HEK293T (cell line): ENCODE measurements around the gene INVS.

Experiments
- CTCF ChIA-PET: fragments of 350-600 bp; formaldehyde crosslinking; extraction: SDS; loops from one replicate; lab custom pipeline; 2021; ENCODE audit warnings: antibody characterized with exemption, inconsistent platforms; lab: Yijun Ruan, JAX
- POLR2A ChIA-PET: fragments of 350-600 bp; formaldehyde crosslinking; extraction: SDS; loops from one replicate; lab custom pipeline; 2020; ENCODE audit warnings: antibody characterized with exemption, inconsistent platforms; lab: Yijun Ruan, JAX
- DNase-seq: peaks from one replicate; pipeline ENCODE4 v3.0.0; 2012; ENCODE audit warnings: mixed read lengths; ENCODE audit errors: extremely low spot score
- ARNT ChIP-seq: fragments of 450-650 bp; IDR thresholded peaks from 2 replicates; pipeline ENCODE4 v1.6.1; 2017; ENCODE audit warnings: mild to moderate bottlenecking
- BHLHE40 ChIP-seq: fragments of 450-650 bp; IDR thresholded peaks from 2 replicates; pipeline ENCODE4 v1.6.1; 2016; ENCODE audit warnings: mild to moderate bottlenecking, moderate library complexity, borderline replicate concordance
- CTBP1 ChIP-seq: fragments of 450-650 bp; IDR thresholded peaks from 2 replicates; pipeline ENCODE4 v1.6.1; 2016; ENCODE audit warnings: borderline replicate concordance
- ELF4 ChIP-seq: fragments of 450-650 bp; IDR thresholded peaks from 2 replicates; pipeline ENCODE4 v1.6.1; 2017; ENCODE audit warnings: antibody characterized with exemption
- FOXA1 ChIP-seq: fragments of 450-650 bp; IDR thresholded peaks from 2 replicates; pipeline ENCODE4 v1.6.1; 2016; ENCODE audit warnings: mild to moderate bottlenecking
- FOXK2 ChIP-seq: fragments of 450-650 bp; IDR thresholded peaks from 2 replicates; pipeline ENCODE4 v1.6.1; 2016; ENCODE audit warnings: mild to moderate bottlenecking
- FOXM1 ChIP-seq: fragments of 450-650 bp; IDR thresholded peaks from 2 replicates; pipeline ENCODE4 v1.6.1; 2017; ENCODE audit warnings: mild to moderate bottlenecking, borderline replicate concordance
- HDGF ChIP-seq: fragments of 450-650 bp; IDR thresholded peaks from 2 replicates; pipeline ENCODE4 v1.6.1; 2017; ENCODE audit warnings: antibody characterized with exemption, borderline replicate concordance
- L3MBTL2 ChIP-seq: fragments of 450-650 bp; conservative IDR thresholded peaks from 2 replicates; pipeline ENCODE4 v1.6.1; 2016; ENCODE audit warnings: mild to moderate bottlenecking
- LEF1 ChIP-seq: fragments of 450-650 bp; IDR thresholded peaks from 2 replicates; pipeline ENCODE4 v1.6.1; 2017; ENCODE audit warnings: mild to moderate bottlenecking, borderline replicate concordance
- NFRKB ChIP-seq: fragments of 450-650 bp; IDR thresholded peaks from 2 replicates; pipeline ENCODE4 v1.6.1; 2016; ENCODE audit warnings: mild to moderate bottlenecking, moderate library complexity
- SP1 ChIP-seq: fragments of 450-650 bp; IDR thresholded peaks from 2 replicates; pipeline ENCODE4 v1.6.1; 2017
- SUZ12 ChIP-seq: fragments of 450-650 bp; IDR thresholded peaks from 2 replicates; pipeline ENCODE4 v1.6.1; 2016; ENCODE audit warnings: mild to moderate bottlenecking
- TARDBP ChIP-seq: fragments of 450-650 bp; IDR thresholded peaks from 2 replicates; pipeline ENCODE4 v1.6.1; 2016
- ZNF384 ChIP-seq: fragments of 450-650 bp; IDR thresholded peaks from 2 replicates; pipeline ENCODE4 v1.6.1; 2016
- TF ChIP-seq, protein P1 (sequence below): fragments of 450-650 bp; IDR thresholded peaks from 2 replicates; pipeline ENCODE4 v1.6.1; 2016

The INVS gene

DNA sequence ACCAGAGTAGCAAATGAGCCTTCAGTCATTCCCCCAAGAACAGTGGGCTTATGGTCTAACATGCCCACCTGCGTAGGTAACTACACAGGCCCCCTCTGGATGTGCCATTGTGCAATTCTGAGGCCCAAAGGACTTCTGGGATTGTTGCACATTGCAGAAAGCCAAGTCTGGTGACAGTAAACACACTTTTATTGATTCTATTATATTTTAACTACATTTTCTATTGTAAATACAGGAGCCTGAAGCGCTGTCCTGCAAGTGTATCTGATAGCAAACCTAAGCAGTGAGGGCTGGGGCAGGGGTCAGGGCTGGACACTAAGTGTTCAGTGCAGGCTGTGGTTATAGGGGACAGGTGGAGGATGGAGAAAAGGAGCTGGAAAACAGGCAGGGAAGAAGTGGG lies 196.2 kb downstream of the INVS start:
- TF ChIP-seq, protein P1, sequence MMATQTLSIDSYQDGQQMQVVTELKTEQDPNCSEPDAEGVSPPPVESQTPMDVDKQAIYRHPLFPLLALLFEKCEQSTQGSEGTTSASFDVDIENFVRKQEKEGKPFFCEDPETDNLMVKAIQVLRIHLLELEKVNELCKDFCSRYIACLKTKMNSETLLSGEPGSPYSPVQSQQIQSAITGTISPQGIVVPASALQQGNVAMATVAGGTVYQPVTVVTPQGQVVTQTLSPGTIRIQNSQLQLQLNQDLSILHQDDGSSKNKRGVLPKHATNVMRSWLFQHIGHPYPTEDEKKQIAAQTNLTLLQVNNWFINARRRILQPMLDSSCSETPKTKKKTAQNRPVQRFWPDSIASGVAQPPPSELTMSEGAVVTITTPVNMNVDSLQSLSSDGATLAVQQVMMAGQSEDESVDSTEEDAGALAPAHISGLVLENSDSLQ: no peak
- TF ChIP-seq CTBP1 (no peak), HDGF (no peak), LEF1 (no peak), ARNT (no peak), SUZ12 (no peak), BHLHE40 (no peak), ZNF384 (no peak), FOXK2 (no peak), L3MBTL2 (no peak), ELF4 (no peak), FOXA1 (no peak), TARDBP (no peak), NFRKB (no peak), SP1 (no peak), FOXM1 (no peak)
- CTCF ChIA-PET: no interaction called here
- POLR2A ChIA-PET: no interaction called here
- no peak for DNase-seq

DNA sequence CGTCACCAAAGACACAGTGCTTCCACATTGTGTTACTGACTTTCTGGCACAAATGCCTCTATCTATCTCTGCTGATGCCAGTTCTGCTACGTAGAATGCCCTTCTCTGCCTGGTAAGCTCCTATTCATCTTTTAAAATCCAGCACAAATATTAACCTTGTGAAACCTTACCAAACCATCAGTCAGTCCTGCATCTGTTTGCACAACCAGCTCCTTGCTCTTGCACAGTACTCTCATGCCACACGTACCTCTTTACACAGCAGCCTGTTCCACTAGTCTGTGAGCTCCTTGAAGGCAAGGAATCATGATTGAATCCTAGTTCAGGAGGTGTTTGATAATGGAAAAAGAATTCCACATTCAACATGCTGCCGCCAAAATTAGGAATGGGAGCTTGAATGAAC lies 197.4 kb downstream of the INVS start:
- TF ChIP-seq L3MBTL2 (no peak), ZNF384 (no peak), TARDBP (no peak), FOXM1 (no peak)
- ChIA-PET CTCF (interaction anchor here (0.9 kb wide), 1 partner anchor 28 kb away, joined by 3 read pairs; no protein-coding TSS in a partner anchor), POLR2A (interaction anchor here (0.8 kb wide), 1 partner anchor 10 kb away, joined by 3 read pairs; no protein-coding TSS in a partner anchor)
- no peak for DNase-seq

DNA sequence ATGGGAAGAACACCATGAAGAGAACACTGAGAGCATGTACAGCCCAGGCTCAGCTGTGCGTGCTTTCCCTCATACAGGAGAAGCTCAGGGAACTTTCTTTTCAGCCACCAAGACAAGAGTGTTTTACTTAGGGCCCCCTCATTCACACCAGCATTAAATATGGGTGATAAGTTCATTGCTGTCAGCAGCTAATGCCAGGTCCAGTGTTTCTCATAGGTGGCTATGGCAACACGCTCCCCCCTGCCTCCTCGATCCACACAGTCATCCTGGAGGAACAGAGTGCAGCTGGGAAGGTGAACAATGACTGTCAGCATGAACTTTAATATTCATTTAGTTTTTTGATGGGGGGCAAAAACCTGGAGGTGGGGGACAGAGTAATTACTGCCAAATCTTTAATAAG lies 199.3 kb downstream of the INVS start:
- DNase-seq: no peak
- POLR2A ChIA-PET: no interaction called here
- CTCF ChIA-PET: interaction anchor here (1.2 kb wide), 1 partner anchor 27 kb away, joined by 3 read pairs; no protein-coding TSS in a partner anchor

DNA sequence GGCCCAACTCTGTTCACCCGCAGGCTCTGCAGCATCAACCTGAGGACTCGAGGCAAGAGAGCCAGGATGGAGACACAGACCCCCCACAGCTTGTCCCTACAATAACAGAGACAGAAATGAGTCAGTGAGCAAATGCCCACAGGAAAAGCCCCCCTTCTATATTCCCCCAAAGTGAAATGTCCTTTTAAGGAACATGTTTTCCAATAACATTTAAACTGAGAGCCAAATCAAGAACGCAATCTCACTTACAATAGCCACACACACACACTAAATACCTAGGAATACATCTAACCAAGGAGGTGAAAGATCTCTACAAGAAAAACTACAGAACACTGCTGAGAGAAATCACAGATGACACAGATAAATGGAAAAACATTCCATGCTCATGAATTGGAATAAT lies 204.7 kb downstream of the INVS start:
- TF ChIP-seq SUZ12: no peak
- no peak for TF ChIP-seq ELF4
- TF ChIP-seq BHLHE40: no peak
- CTCF ChIA-PET: no interaction called here
- POLR2A ChIA-PET: no interaction called here
- no peak for DNase-seq

More for the DNA sequence above, 199.3 kb downstream of the INVS start:
- TF ChIP-seq SUZ12 (no peak), BHLHE40 (no peak), FOXM1 (no peak), TARDBP (no peak), NFRKB (no peak), ARNT (no peak), FOXK2 (no peak), CTBP1 (no peak), ZNF384 (no peak), ELF4 (no peak), SP1 (no peak), L3MBTL2 (no peak), HDGF (no peak), LEF1 (no peak), FOXA1 (no peak)
- TF ChIP-seq, protein P1: no peak

DNA sequence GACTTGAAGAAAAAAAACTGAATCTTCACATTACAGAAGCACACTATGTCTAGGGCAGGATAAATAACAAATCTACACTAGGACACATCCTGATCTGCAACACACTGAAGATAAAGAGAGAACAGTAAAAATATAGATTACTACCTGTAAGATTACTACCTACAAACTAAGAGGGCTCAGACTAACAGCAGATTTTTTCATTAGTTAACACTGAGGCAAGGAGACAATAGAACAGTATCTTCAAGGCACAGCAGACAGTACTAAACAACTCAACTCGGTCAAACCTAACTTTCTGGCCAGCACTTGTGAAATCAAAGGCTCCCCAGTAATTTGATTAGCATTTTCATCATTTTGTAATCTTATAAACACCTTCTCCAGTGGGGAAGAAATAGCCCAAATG lies 207.2 kb downstream of the INVS start:
- TF ChIP-seq LEF1 (no peak), SUZ12 (no peak), TARDBP (no peak), SP1 (no peak), FOXA1 (no peak), ARNT (no peak), ZNF384 (no peak), HDGF (no peak), NFRKB (no peak), CTBP1 (no peak), FOXK2 (no peak), L3MBTL2 (no peak), BHLHE40 (no peak), FOXM1 (no peak)
- TF ChIP-seq, protein P1: no peak
- POLR2A ChIA-PET: no interaction called here
- no peak for DNase-seq
- CTCF ChIA-PET: no interaction called here

DNA sequence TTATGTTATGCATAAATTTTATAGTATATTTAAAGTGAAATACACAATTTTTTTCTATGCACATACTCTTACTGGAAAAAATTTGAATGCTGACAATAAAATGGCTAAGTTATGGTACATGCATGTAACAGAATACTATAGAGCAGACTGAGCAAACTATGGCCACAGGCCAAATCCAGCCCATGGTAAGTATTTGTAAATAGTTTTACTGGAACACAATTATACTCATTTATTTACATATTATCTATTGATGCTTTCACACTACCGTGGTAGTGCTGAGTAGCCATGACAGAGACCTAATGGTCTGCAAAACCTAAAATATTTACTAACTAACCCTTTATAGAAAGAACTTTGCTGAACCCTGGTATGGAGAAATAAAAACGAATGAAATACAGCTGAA lies 208.0 kb downstream of the INVS start:
- DNase-seq: no peak
- CTCF ChIA-PET: no interaction called here
- TF ChIP-seq LEF1: no peak
- TF ChIP-seq ZNF384: no peak
- no peak for TF ChIP-seq FOXA1
- no peak for TF ChIP-seq NFRKB
- no peak for TF ChIP-seq SUZ12
- no peak for TF ChIP-seq SP1
- no peak for TF ChIP-seq CTBP1
- TF ChIP-seq HDGF: no peak
- TF ChIP-seq ELF4: no peak
- TF ChIP-seq TARDBP: no peak
- no peak for TF ChIP-seq ARNT
- no peak for TF ChIP-seq FOXK2
- TF ChIP-seq, protein P1: no peak
- POLR2A ChIA-PET: no interaction called here
